HepG2 (cell line): ENCODE results near the gene SCRT2. TPM values are rescaled to one million over a fixed set of nuclear protein-coding genes. Genes with fewer than 3 reads are reported as not detected.
A peak's percentile ranks its signal among the peaks of the same experiment; 100 is the strongest.

Experiments
- NR2C2 ChIP-seq: sonication (generic); formaldehyde crosslinking; IDR thresholded peaks from 2 replicates; pipeline ENCODE4 v1.4.0; 2020; ENCODE audit warnings: missing genetic modification reagents, mild to moderate bottlenecking, moderate library complexity, borderline replicate concordance
- PAXIP1 ChIP-seq: sonication (generic); formaldehyde crosslinking; conservative IDR thresholded peaks from 2 replicates; pipeline ENCODE4 v1.4.0; 2020; ENCODE audit warnings: mild to moderate bottlenecking, missing genetic modification reagents, moderate library complexity
- PREB ChIP-seq: sonication (generic); formaldehyde crosslinking; IDR thresholded peaks from 2 replicates; pipeline ENCODE4 v1.4.0; 2020; ENCODE audit warnings: missing genetic modification reagents
- THAP9 ChIP-seq: sonication (generic); formaldehyde crosslinking; IDR thresholded peaks from 2 replicates; pipeline ENCODE4; 2020; ENCODE audit warnings: missing genetic modification reagents, mild to moderate bottlenecking, borderline replicate concordance
- ZNF441 ChIP-seq: sonication (generic); formaldehyde crosslinking; IDR thresholded peaks from 2 replicates; pipeline ENCODE4 v1.7.0; 2021; ENCODE audit warnings: missing genetic modification reagents, borderline replicate concordance
- ZNF549 ChIP-seq: sonication (generic); formaldehyde crosslinking; IDR thresholded peaks from 2 replicates; pipeline ENCODE4 v1.5.0; 2020; ENCODE audit warnings: missing genetic modification reagents
- polyA plus RNA-seq, 8 experiments: library from polyadenylated mRNA; depleted of rRNA in 3 of 8; stranded (reverse) in 7 of 8; unstranded in 1 of 8; fragments of >200 nt; fragmentation: Illumina TruSeq in 4 of 8; extraction: Trizol in 4 of 8; gene quantifications; 2 replicates each; pipeline versions ENCODE4 v1.2.1 to v1.2.3, GENCODE V29; 2011 to 2016; ENCODE audit warnings: low read depth in 4 of 8, missing spikeins in 1 of 8, mixed read lengths in 1 of 8; ENCODE audit not compliant: insufficient read depth in 1 of 8
- total RNA-seq, 5 experiments: library from RNA; depleted of rRNA; stranded (reverse); fragments of >200 nt; fragmentation: Illumina TruSeq; extraction: Trizol; gene quantifications; 2 replicates each; pipeline ENCODE4 v1.2.3, GENCODE V29; 2016; ENCODE audit warnings: low read depth in 1 of 5
- TF ChIP-seq, protein P1 (sequence below): sonication (generic); formaldehyde crosslinking; IDR thresholded peaks from 2 replicates; pipeline ENCODE4 v1.8.1; 2022; ENCODE audit warnings: low read depth, mild to moderate bottlenecking, missing genetic modification reagents
- TF ChIP-seq, protein P2 (sequence below): sonication (generic); formaldehyde crosslinking; IDR thresholded peaks from 2 replicates; pipeline ENCODE4 v1.4.0; 2020; ENCODE audit warnings: mild to moderate bottlenecking, missing genetic modification reagents

SCRT2 gene
- total and polyA plus RNA-seq, 2 of the 13 experiments (the other 11 are each of a cell fraction or from before 2014, with no cell fraction given): not detected

DNA sequence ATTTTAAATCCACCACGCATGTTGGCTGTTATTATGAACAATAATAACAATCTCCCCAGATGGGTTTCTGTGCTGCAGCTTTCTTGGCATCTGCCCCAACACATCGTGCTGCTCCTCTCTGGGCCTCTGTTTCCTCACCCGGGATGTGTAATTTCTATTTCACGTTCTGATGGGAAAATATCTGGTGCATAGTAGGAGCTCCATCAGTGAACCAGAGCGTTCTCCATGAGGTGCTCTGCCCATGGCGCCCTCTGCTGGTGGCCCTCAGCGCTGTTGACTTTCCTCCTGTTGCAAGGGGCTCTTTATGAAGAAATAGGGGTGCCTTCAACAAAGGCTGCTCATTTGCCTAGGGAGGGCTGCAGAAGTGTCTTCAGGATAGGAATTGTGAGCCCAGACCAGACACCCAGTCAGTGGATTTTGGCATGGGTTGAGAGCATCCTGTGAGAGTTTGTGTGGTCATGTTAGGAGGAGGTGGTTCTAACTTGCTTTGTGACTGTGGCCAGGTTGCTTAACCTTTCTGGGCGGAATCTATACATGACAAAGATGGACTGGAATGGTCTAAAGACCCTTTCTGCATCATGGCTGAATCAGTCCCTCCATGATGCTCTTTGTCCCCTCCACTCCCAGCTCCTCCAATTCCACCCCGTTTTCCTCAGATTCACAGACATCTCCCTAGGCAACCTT lies 8.1 kb downstream of the SCRT2 start (continued):
- TF ChIP-seq, protein P1, sequence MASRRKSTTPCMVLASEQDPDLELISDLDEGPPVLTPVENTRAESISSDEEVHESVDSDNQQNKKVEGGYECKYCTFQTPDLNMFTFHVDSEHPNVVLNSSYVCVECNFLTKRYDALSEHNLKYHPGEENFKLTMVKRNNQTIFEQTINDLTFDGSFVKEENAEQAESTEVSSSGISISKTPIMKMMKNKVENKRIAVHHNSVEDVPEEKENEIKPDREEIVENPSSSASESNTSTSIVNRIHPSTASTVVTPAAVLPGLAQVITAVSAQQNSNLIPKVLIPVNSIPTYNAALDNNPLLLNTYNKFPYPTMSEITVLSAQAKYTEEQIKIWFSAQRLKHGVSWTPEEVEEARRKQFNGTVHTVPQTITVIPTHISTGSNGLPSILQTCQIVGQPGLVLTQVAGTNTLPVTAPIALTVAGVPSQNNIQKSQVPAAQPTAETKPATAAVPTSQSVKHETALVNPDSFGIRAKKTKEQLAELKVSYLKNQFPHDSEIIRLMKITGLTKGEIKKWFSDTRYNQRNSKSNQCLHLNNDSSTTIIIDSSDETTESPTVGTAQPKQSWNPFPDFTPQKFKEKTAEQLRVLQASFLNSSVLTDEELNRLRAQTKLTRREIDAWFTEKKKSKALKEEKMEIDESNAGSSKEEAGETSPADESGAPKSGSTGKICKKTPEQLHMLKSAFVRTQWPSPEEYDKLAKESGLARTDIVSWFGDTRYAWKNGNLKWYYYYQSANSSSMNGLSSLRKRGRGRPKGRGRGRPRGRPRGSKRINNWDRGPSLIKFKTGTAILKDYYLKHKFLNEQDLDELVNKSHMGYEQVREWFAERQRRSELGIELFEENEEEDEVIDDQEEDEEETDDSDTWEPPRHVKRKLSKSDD: no peak
- TF ChIP-seq PREB (CRISPR knock-in tag): no peak
- no peak for TF ChIP-seq ZNF441 (CRISPR knock-in tag)
- TF ChIP-seq, protein P2, sequence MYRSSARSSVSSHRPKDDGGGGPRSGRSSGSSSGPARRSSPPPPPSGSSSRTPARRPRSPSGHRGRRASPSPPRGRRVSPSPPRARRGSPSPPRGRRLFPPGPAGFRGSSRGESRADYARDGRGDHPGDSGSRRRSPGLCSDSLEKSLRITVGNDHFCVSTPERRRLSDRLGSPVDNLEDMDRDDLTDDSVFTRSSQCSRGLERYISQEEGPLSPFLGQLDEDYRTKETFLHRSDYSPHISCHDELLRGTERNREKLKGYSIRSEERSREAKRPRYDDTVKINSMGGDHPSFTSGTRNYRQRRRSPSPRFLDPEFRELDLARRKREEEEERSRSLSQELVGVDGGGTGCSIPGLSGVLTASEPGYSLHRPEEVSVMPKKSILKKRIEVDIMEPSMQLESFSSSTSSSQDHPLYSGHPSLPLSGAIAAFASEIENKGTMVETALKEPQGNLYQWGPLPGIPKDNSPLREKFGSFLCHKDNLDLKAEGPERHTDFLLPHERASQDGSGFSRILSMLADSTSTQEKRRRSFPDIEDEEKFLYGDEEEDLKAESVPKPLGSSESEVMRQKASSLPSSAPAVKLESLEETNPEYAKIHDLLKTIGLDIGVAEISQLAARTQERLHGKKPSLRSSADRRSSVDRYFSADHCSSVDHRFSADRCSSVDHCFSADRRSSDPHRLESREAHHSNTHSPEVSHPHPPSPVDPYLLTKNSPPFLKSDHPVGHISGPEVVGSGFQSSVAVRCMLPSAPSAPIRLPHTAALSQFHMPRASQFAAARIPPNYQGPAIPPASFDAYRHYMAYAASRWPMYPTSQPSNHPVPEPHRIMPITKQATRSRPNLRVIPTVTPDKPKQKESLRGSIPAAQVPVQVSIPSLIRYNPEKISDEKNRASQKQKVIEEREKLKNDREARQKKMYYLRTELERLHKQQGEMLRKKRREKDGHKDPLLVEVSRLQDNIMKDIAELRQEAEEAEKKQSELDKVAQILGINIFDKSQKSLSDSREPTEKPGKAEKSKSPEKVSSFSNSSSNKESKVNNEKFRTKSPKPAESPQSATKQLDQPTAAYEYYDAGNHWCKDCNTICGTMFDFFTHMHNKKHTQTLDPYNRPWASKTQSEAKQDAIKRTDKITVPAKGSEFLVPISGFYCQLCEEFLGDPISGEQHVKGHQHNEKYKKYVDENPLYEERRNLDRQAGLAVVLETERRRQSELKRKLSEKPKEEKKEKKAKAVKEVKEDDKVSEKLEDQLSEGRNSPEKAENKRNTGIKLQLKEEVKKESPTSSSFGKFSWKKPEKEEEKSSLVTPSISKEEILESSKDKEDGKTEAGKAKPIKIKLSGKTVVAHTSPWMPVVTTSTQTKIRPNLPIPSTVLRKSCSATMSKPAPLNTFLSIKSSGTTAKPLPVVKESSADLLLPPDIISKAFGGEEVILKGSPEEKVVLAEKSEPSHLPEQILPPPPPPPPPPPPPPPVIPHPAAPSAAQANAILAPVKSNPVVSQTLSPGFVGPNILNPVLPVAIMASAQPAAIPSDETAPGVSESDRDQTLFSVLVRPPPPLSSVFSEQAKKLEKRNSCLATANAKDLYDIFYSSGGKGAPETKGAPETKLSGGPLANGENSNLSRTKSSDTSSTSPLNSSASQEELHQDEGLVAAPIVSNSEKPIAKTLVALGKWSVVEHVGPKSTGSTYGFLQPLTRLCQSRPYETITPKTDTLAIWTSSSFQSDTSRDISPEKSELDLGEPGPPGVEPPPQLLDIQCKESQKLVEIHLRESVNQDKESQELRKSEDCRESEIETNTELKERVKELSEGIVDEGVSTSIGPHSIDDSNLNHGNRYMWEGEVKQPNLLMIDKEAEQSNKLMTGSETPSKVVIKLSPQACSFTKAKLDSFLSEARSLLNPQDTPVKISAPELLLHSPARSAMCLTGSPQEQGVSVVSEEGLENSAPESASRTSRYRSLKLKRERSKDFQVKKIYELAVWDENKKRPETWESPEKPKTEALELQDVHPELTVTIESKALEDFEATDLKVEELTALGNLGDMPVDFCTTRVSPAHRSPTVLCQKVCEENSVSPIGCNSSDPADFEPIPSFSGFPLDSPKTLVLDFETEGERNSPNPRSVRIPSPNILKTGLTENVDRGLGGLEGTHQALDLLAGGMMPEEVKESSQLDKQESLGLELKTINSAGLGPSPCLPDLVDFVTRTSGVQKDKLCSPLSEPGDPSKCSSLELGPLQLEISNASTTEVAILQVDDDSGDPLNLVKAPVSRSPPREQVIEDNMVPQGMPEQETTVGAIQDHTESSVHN: peak; percentile 58; the same call in 1 of the 2 replicates
- TF ChIP-seq THAP9 (CRISPR knock-in tag): no peak
- no peak for TF ChIP-seq PAXIP1 (CRISPR knock-in tag)
- TF ChIP-seq NR2C2: no peak
- no peak for TF ChIP-seq ZNF549 (CRISPR knock-in tag)
